ENCODE results near the gene PITX1.

Gene PITX1

DNA sequence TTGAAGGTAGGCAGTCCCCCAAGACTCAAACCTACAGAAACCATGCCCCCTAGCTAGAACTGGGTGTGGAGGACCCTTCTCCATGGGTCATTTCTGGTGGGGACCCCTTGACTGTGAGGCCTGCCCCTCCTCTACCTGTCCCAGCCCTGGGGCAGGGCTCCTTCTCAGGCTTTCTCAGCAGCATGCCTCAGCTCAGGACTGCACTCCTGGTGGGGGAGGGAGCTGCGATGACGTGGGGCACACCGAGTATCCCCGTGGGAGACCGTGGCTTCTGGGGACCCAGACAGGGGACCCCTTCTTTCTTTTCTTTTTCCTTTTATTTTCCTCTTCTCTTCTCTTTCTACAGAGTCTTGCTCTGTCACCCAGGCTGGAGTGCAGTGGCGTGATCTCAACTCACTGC lies 27.0 kb upstream of the PITX1 start:
- no peak for DNase-seq

DNA sequence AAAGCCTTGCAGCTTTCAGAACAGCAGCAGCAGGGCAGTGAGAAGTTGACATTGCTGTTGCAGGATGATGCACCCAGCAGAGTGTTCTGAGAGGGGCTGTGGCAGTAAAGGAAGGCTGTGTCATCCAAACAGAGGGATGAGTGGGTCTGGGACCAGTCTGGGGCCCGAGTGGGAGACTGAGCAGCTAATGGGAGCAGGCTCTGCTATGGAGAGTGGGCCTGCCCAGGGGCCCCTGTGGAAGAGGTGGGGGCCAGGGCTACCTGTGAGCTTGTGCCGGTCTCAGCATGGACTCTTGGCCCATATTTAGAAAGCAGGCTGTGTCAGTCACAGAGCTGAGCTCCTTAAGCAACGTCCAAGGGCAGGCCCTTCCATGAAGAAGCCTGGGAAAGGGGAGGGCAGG lies 26.0 kb upstream of the PITX1 start:
- DNase-seq, result no peak

DNA sequence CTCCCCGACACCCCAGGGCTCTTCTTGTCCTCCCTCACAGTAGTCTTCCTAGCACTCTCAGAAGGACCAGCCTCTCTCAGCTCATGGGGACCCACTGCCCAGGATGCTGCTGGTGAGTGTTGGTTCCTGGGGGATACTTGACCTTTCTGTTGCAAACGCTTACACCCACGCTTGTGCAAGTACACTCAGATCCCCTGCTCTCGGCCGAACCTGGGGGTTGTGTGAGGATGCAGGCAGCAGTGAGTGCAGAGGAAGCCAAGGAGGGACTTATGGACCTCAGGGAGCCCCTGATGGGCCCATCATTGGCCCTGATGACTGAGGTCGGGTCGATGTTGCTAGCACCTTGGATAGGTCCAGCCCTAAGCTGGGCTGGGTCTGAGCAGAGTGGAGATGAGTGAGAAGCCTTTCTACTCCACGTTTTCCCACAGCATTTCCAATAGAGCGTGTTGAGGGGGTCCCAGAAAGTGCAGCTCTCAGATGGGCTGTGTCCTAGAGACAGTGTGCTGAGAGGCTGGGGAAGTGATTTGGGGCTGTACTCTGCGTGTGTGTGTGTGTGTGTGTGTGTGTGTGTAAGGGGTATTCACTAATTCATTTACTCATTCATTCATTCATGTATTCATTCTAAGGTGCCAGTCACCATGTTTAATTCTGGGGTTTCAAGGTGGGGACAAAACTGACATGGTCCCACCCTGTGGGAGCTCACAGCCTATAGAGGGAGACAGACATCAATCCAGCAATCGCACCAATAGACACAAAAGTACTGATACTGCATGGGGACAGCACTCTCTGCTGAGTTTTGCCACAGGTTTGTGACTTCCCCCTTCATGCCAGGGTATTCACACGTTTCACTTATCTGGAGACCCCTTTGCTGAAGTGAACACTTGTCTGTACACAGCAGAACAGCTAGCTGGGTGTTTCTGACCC lies 25.2 kb upstream of the PITX1 start:
- no peak for DNase-seq

DNA sequence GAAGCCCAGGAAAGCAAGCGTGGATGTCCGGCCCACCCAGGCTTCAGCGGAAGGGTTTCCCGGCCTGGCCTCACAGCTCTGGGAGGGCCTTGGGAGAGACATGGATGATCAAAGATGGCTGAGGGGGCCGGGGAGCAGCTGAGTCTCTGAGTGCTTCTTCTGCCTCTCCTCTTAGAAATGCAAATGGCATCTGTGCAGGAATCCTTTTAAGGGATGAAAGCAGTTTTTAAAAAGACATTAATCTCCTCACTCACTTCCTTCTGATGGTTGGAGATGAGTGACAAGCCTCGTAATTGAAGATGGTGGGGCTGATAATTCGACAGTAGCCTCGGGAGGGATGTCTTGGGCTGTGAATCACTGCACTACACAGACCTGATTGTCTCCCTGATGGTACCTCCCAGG lies 24.3 kb upstream of the PITX1 start:
- DNase-seq, result no peak

DNA sequence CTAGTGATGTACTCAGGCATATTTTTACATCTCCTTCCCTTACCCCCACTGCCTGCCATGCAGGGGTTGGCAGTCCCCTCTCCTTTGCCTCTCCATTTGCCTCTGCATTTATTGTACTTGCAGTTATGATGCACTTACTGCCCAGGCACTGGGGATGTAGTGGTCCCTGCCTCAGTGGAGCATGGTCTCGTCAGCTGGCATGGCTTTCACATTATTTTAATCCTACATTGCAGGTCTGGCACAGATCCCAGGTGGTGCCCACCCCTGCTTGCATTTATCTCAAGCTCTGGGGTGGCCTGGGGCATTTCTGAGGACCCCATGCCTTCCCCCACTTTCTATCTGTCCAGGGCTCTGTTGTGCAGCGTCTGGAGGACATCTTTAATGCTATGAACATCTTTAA lies 23.2 kb upstream of the PITX1 start:
- DNase-seq, result no peak

DNA sequence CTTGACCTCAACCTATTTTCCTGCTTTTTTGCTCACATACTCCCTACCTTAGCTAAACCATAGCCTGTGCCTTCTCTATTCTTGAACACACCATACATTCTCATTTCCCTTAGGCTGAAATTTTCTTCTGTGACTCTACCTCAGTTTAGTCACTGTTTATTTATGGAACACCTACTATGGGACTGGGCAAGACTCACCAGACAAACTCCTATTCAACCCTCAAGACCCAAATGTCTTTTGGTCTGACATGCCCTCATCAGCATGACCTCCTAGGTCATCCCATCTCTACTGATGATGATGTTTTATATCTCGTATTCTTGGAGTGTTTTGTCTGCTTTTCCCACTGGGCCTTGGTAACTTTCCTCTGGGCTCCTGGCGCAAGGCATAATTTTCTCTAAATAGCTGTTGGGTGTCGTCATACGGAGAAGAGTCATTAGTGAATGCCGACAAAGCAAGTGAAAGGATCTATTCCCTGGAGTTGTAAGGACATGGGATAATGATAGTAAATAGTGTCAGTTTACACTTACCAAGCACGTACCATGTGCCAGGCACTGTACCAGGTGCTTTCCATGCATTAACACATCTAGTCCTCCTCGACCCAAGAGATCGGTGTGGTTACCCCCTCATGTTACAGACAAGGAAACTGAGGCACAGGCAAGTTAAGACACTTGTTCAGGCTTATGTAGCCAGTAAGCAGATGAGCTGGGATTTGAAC lies 22.4 kb upstream of the PITX1 start:
- DNase-seq, result no peak

DNA sequence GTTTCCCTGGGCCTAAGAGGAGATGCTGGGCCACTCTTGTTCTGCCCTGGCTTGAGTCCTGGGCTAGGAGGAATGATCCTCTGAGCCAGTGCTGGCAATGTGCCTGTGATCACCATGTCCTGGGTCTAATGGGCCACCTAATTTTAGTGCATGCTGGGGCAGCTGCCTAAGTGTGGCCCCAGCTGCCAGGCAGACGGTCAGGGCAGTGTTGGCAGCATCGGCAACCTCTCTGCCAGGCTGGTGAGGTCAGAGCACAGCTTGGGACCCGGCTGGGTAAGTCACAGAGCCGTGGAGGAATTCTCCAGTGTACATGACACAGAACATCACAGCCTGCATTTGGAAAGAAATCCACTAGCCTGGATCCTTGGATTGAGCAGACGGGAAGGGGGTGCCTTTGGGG lies 21.4 kb upstream of the PITX1 start:
- no peak for DNase-seq

DNA sequence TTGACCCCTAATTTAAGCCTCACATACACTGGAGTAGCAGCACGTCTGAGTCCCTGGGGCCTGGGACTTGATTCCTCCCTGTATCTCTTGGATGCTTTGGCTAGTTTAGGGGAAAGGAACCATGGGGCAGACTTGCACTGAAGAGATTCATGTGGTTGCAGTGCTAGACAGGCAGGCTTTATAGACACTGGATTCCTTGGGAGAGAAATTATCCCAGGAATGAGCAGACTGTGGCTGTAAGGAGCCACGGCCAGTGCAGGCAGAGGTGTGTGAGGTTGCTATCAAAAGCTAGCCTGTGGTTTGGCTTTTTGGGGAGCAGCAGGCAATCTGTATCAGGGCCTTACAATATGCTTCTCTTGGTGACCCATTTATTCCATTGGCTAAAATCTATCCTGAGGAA lies 20.5 kb upstream of the PITX1 start:
- DNase-seq, result no peak

DNA sequence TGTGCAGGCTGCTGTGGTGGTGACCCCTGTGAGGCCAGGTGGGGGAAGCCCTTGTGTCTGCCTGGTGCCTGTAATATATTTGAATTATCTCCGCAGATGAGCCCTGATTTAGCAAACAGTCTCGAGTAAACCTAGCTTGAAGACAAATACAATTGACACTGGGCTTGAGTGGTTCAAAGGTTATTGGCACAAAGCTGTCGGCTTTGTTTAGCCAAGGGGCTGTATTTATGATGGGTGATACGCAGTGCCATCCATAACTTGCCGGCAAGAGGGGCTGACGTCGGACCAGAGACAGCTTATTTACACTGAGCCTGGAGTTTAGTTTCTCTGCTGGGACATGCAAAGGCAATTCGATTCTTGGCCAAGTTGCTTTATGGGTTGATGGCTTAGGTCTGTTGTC lies 20.0 kb upstream of the PITX1 start:
- no peak for DNase-seq

DNA sequence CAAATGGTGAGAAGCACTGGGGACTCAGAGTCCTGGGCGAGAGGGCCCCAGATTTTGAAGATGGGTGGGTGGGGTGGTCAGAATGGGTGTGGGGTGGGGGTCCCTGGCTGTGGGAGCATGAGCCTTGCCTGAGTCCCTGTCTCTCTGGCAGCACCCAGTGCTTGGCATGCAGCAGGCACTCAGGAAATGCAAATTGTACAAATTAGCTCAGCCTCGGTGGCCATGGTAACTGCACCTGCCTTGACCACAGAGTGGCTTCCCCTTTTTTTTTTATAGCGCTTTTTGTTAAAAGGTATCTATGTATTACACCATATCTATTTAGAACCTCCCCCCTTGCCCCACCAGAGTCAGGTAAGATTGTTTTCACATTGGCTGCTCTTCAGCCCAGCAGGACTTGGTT lies 19.2 kb upstream of the PITX1 start:
- no peak for DNase-seq

DNA sequence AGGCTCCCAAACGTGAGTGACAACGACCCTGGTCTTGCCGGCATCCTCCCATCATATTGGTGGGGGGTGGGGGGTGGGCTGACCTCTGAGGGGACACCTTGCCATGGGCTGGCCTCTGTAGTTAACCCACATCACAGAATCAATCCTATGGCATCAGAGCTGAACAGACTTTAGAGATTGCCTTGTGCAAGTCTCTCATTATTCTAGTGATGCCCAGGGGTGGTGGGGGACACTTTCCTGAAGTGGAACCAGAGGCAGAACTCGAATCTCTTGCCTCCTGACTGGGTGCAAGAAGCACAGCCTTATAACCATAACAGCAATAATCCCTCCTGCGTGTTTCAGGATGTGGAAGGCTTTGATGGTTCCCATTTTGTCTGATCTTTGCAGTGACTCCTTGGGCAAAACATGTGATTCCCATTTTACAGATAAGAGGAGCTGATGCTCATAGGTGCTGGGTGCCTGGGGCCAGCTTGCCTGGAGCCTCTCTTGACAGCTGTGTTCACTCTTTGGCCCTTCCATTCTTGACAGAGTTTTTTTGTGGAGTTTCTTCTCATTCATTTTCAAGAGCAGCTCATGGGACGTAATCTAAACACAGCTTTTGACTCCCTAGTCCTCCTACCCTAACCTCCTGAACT lies 18.6 kb upstream of the PITX1 start:
- DNase-seq, result no peak

DNA sequence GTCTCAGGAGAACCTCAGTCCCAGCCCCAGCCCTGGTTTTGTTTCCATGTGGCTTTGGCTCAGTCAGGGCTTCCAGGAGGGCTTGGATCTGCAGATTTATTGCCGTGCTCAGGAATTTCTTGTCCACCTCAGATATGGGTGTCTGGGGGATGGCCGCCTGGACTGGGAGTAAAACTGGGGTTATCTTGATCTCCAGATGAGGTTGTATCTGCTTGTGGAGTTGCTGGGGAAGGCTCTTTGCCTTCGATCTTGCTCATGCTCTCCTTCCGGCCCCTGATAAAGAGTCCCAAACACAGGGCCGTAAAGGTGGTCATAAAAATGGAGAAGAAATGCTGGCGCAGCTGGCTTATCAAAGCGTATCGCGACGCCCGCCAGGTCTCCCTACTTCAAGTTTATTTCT lies 17.8 kb upstream of the PITX1 start:
- DNase-seq, result no peak

DNA sequence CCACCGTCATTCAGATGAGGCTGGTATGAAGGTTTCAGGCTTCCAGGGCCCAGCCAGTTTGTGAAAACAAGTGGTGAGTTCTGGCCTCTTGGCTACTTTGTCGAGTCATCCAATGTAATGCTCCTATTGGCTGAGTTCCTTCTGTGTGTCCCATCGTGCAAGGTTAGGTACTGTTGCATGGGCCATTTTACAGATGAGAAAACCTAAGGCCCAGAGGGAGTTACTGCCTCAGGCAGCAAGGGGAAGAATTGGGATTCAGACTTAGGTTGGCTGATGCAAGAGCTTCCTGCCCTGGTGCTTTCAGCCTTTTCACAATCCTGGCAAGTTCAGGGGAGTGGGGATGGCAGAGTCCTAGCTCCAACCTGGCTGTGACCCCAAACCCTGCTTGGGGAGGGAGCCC lies 17.4 kb upstream of the PITX1 start:
- DNase-seq, result no peak

DNA sequence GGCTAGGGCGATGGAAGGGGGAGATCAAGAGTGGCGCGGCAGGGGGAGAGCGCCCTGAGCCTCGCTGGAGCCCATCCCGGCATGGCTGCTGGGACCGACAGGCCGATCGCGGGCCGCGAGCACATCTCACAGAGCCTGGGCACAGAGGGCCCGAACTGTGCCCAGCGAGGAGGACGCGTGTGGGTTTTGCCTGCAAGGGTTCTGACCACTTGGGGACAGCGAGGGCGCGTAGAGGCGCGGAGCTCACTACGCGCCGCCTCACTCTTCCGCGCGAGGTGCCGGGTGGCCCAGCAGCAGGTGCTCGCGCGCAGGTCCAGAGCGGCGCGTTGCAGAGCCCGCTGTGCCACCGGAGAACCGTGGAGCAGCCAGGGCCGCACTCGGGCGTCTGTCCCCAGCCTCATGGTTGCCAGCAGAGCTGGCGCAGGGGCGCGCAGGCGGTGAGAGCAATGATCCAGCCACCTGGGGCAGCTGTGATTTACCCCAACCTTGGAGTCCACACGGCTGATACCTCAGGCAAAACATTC lies 16.3 kb upstream of the PITX1 start:
- no peak for DNase-seq

DNA sequence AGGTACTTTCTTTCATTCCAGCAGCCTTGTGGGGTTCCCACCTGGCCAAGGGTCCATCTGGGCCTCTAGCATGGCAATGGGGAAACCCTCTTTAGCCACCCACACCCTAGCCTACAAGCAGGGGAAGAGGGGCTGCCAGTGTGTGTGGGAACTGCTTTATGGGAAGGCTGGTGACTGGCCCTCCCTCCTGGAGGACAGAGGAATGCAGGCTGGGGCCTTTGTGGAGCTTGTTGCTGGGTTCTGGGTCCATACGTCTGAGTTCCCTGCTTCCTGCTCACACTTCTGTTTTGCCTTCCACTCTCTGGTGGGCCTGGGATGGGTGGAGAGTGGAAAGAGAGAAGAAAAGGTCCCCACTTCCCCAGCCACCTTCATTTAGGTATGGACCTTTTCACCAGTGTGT lies 14.9 kb upstream of the PITX1 start:
- no peak for DNase-seq

DNA sequence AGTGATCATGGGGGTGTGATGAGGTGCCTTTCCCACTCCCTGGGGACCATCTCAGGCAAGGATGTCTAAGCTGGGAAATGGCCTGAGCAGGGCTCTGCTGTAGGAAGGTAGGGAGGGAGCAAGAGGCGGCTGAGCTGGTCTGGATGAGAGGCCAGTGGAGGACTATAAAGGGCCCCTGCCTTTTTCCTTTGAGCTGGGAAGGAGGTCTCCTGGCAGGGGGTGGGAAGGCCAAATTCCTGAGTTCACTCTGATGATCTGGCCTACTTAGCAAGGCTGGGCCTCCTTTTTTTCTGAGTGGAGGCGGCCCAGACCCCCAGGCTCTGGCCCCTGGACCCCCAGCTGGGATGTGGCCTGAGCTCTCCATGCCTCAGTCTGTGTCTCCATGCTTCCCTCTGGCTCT lies 14.3 kb upstream of the PITX1 start:
- no peak for DNase-seq

DNA sequence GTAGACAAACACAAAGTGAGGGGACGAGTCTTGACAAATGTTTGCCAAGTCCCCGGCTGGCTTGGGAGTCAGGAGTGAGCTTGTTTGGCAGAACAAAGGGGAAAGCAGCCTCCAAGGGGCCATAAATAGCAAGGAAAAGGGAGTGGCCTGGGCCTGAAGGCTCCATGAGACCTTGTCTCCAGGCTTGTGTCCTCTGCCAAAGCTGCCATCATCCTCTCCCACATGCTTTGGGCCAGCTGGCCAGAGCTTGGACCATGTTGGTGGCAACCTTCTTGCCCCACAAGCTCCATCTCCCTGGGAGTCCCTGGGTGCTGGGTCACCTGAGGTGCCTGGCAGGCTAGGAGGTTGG lies 13.3 kb upstream of the PITX1 start:
- no peak for DNase-seq

DNA sequence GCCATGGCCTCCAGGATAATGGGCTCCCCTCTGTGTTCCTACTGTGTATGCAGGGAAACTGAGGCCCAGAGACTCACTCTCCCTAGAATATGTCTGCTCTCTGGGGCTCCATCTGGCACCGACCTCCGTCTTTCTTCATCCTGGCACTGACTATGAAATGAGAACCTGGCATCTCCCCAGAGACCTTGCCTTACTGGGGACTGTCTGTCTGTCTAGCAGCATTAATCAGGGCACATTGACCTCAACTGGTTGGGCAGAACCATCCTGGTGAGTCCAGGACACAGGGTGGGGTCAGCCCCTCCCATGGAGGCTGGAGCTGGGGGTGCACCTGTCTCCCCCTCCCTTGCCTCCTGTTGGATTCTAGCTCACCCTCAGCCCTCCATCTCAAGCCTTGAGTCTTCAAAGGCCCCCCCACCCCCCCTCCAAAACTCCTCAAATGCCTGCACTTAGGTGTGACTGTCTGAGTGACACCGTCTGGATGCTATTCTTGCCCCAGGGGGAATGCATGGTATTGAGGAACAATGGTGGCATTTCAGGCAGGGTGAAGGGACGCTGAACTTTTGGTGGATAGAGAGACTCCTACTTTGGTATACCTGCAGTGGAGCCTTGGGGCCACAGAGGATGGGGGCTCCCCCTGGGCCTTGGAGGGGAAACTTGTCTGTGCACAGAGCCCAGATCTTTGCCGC lies 12.8 kb upstream of the PITX1 start:
- DNase-seq, result no peak

DNA sequence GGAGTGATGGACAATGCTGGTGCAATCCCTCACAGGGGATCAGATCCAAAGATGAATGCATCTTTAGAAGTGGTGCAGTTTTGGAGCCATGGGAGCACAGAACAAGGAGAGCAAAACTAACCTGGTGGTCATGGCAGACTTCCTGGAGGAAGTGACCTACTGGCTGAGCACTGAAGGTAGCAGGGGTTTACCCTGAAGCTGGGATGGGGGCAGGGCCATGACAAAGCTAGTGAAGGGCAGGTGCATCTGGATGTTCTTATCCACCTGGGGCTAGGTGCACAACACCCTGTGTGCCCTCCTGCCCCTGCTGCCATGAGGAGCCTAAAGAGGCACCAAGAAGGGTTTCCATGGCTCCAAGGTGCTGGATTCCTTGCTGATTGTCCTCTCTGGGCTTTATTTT lies 11.5 kb upstream of the PITX1 start:
- DNase-seq, result no peak

DNA sequence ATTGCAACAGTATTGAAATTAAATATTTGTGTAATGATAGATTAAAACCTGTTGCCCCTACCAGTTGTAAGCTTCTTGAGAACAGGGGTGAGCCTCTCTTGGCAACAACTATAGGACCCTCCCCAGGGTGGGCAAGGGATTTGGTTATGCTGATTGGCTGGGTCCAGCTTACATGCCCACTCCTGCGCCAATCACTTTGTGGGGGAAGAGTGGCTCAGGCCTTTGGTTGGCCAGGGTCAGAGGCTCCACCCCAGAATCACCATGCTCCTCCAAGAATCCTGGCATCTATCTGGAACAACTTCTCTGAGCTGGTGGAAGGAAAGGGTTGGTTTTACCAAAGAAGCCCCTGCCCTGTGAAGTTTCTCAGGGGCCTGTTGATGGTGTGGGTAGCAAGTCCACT lies 8.6 kb upstream of the PITX1 start:
- DNase-seq, result no peak

DNA sequence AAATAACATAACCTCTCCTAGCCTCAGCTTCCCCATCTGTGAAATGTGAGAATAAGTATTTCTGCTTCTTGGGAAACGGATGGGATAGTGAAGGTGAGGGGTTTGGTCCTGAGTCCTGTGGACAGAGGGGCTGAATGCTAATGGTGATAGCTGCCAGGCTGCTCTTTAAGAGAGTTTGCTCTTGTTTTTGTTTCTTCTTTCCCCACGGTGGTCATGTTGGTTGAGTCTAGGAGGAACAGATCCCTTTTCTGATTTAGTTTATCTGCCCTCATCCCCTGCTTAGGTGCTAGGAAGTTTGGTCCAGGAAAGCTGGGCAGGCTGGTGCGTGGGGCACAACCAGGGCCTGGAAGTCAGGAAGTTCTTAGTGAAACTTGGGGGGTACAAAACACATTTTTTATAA lies 7.7 kb upstream of the PITX1 start:
- no peak for DNase-seq

DNA sequence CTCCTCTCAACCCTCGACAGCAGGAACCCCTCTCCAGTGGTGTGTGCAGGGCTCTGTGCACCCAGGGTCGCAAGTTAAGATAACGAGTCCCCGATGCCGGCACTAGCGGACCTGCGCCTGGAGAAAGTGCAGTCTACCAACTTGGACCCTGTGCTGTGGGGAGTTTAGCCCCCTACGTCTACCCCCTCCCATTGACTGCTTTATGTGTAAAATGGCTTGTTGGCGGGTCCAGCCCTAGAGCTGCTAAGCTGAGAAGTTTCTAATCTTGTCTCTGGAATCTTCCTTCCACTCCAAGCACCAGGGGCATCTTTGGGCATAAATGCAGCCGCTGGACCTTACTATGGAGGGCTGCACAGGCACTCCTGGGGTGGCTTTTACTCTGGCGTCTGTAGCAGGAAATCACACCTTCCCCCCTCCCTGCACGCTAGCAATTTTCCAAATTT lies 7.1 kb upstream of the PITX1 start:
- DNase-seq, result no peak

Data from NCI-H1417 treated with DMSO at 0.1 percent for 48 hours (cell line).